Ovary (tissue), 9 donors: ENCODE results near the gene FIGNL1. TPM values are rescaled to one million over a fixed set of nuclear protein-coding genes. Genes with fewer than 3 reads are reported as not detected.

Source experiments
- DNase-seq, 5 donors: peaks; one replicate each; pipeline ENCODE4 v3.0.0-alpha.2; 2019 to 2020
- H3K27ac ChIP-seq, 2 donors: fragments of 200-600 bp; one replicate each; pipeline versions ENCODE4 v1.5.1 to v1.8.0; 2019 to 2022
- H3K27me3 ChIP-seq: fragments of 200-600 bp; one replicate; pipeline ENCODE4 v1.8.0; 2022
- H3K36me3 ChIP-seq: fragments of 200-600 bp; sonication (generic); one replicate; pipeline ENCODE4 v1.5.1; 2019
- H3K4me1 ChIP-seq: one replicate; pipeline ENCODE4 v1.8.1; 2013; ENCODE audit warnings: mild to moderate bottlenecking, moderate library complexity; ENCODE audit not compliant: insufficient read depth
- H3K4me3 ChIP-seq: fragments of 200-600 bp; sonication (generic); one replicate; pipeline ENCODE4 v1.5.1; 2017
- H3K9me3 ChIP-seq, 2 donors: fragments of 200-600 bp in 1 of 2; sonication (generic) in 1 of 2; one replicate each; pipeline versions ENCODE4 v1.5.1 to v1.8.1; 2013 to 2019; ENCODE audit warnings: mild to moderate bottlenecking in 1 of 2, moderate library complexity in 1 of 2
- EP300 ChIP-seq: sonication (generic); formaldehyde crosslinking; IDR thresholded peaks from one replicate; pipeline ENCODE4 v1.6.1; 2017; ENCODE audit warnings: antibody characterized with exemption
- POLR2A ChIP-seq: fragments of 450-650 bp; IDR thresholded peaks from one replicate; pipeline ENCODE4 v1.6.1; 2017; ENCODE audit warnings: antibody characterized with exemption, mild to moderate bottlenecking, moderate library complexity
- WGBS, 3 donors: extraction: QIAGEN DNeasy Blood & Tissue Kit in 1 of 3; methylation state at CpG; one replicate each; pipeline versions ENCODE4 v1.1.5 to v1.1.7; 2013 to 2017; 5-methylcytosine and 5-hydroxymethylcytosine counted together
- intact Hi-C, 4 donors: fragments of 100-400 bp; cut with DNase I; formaldehyde crosslinking; loops; one replicate each; pipeline versions ENCODE4 v1.11.0 to v1.15.1; 2022 to 2023
- polyA plus RNA-seq, 2 donors: library from polyadenylated mRNA; stranded (reverse); fragments of 200-250 nt in 1 of 2; fragments of 350-450 nt in 1 of 2; fragmentation: Illumina TruSeq in 1 of 2; extraction: RNeasy Lipid Tissue Mini Kit (QIAGEN cat#74804) in 1 of 2; gene quantifications; one replicate each; pipeline ENCODE4 v1.2.3, GENCODE V29; 2013 to 2014
- total RNA-seq, 7 donors: library from RNA; depleted of rRNA in 2 of 7; stranded (reverse); fragments of >200 nt in 2 of 7; fragmentation: NEBNext Ultra II Directional in 3 of 7; extraction: Animal tissue kit (Norgen Biotek cat#: 25700) in 3 of 7; gene quantifications; one replicate each; pipeline versions ENCODE4 v1.1.0 to v1.2.4, GENCODE V29; 2016 to 2023
- TF ChIP-seq, protein P1 (sequence below), 3 donors: fragments of 450-650 bp in 2 of 3; fragments of 200-600 bp in 1 of 3; IDR thresholded peaks; one replicate each; pipeline versions ENCODE4 v1.5.1 to v1.8.0; 2016 to 2022; ENCODE audit warnings: antibody characterized with exemption in 3 of 3, mild to moderate bottlenecking in 1 of 3
- donor health status: DM: no; HTN: no; CAD: no; lungs with moderate emphysema.
- donor health status: DM: no; HTN: no; CAD: no.
- donor health status: Bipolar disorder and iron deficiency.
- donor health status: DM: yes; HTN: yes; CAD: no.
- donor health status: DM: no; HTN: no; CAD: no.
- donor health status: DM: yes; HTN: yes; CAD: no.

FIGNL1 gene
- total and polyA plus RNA-seq, 9 donors = 6.6 to 13.7 (median 11.2) TPM

DNA sequence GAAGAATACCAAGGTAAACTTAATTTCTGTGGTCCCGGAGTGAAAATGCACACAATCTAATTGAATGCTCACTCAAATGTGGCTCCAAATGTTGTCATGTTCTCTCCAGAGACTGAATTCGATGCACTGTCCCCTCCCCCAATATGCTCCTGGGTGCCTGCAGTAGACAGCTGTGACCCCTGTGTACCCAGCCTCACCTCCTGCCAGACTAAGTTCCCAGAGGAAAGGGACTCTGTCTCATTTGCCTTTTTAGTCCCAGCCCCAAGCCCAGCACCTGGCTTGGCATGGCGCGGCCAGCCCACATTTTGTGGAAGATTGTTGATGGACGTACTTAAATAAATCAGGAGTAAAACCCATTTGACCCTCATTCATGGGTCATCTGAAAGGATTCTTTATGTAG, 21.8 kb upstream of the FIGNL1 start:
- Histone ChIP-seq H3K36me3 (no peaks in the 10 kb centered on the region), H3K9me3 (no peaks in the 10 kb centered on the region), H3K27ac (no peak overlapping the region), H3K27me3 (no peaks in the 10 kb centered on the region), H3K4me1 (no peaks in the 10 kb centered on the region), H3K4me3 (no peak overlapping the region)
- intact Hi-C loops = loop anchor here in 1 of 4 donors (5.0 kb wide), 1 partner anchor 200 kb away; no protein-coding TSS in a partner anchor
- no peak for TF ChIP-seq POLR2A
- TF ChIP-seq EP300 = no peak
- TF ChIP-seq, protein P1, sequence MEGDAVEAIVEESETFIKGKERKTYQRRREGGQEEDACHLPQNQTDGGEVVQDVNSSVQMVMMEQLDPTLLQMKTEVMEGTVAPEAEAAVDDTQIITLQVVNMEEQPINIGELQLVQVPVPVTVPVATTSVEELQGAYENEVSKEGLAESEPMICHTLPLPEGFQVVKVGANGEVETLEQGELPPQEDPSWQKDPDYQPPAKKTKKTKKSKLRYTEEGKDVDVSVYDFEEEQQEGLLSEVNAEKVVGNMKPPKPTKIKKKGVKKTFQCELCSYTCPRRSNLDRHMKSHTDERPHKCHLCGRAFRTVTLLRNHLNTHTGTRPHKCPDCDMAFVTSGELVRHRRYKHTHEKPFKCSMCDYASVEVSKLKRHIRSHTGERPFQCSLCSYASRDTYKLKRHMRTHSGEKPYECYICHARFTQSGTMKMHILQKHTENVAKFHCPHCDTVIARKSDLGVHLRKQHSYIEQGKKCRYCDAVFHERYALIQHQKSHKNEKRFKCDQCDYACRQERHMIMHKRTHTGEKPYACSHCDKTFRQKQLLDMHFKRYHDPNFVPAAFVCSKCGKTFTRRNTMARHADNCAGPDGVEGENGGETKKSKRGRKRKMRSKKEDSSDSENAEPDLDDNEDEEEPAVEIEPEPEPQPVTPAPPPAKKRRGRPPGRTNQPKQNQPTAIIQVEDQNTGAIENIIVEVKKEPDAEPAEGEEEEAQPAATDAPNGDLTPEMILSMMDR (IDR thresholded peaks at IDR 0.05) = no peak
- no peak for DNase-seq
- 75 to 90% (median 85%) methylated on average over 5 of the region's 5 CpGs for WGBS, 3 donors

DNA sequence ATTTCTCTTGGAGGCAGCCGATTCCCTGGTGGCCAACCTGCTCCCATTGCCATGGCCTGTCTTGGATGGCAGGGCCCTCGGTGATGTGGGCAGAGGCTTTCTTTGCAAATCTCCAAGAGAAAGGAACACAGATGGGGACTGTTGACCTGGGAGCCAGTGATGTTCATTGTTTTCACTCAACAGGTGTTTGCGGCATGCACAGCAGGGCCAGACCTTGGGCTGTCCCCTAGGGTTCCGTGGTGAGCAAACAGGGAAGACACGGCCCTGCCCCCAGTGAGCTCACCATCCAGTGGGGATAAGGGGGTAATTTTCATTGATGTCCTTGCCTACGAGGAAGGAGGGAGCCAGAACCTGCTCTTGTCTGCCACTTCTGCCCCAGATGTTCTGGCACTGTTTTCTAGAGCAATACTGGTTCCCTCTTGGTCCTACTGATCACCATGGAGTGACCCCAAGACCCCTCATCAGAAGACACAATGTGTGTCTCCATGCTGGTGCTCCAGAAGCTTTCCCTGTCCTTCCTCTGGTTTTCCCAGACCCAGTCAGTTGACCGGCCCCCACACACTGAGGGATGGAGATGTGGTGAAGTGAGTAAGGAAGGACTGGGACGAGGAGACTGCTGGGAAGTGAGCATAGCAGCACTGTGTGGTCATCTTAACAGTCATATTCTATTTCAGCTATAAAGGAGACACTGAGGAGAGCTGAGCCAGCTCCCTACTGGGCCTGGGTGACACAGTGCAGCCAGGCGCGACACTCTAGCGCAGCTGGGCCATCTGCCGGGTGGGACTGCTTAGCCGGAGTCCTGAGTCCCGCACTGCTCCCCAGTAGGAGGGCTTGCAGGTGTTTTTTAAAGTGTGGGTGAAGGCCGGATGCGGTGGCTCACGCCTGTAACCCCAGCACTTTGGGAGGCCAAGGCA, 20.4 kb upstream of the FIGNL1 start:
- WGBS, 3 donors = 92 to 95% (median 95%) methylated on average over 17 of the region's 17 CpGs
- intact Hi-C loops = loop anchor here in 1 of 4 donors (5.0 kb wide), 1 partner anchor 202 kb away; no protein-coding TSS in a partner anchor

DNA sequence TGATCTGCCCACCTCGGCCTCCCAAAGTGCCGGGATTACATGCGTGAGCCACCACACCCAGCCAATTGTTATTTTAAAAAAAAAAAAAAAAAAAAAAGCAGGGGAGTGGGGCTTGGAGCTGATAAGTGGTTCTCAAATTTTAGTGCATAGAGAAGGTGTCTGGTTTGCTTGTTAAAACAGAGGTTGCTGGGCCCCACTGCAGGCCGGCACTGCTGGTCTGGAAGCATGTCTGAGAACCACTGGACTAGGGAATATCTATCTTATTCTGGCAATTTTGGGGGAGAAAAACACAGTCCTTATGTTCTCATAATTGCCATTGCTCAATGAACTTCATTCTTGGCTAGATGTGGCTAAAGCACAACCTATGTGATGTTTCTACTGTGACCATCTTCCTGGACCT, 19.0 kb upstream of the FIGNL1 start:
- H3K9me3 ChIP-seq = no peaks in the 10 kb centered on the region
- TF ChIP-seq POLR2A (no peak), EP300 (no peak)
- TF ChIP-seq, protein P1 (IDR thresholded peaks at IDR 0.05) = no peak
- no peak overlapping the region for H3K4me3 ChIP-seq
- no peak overlapping the region for H3K27ac ChIP-seq
- H3K36me3 ChIP-seq = no peaks in the 10 kb centered on the region
- H3K4me1 ChIP-seq = no peaks in the 10 kb centered on the region
- no peak for DNase-seq
- H3K27me3 ChIP-seq = no peaks in the 10 kb centered on the region
- intact Hi-C loops = loop anchor here (2.0 to 5.0 kb wide), 5 partner anchors 203 to 693 kb away; no protein-coding TSS in a partner anchor
- 93 to 94% (median 93%) methylated on average over 4 of the region's 4 CpGs for WGBS, 3 donors

More for the DNA sequence above, 20.4 kb upstream of the FIGNL1 start:
- Histone ChIP-seq H3K9me3 (no peaks in the 10 kb centered on the region), H3K4me1 (no peaks in the 10 kb centered on the region), H3K36me3 (no peaks in the 10 kb centered on the region), H3K27ac (no peak overlapping the region), H3K27me3 (no peaks in the 10 kb centered on the region), H3K4me3 (no peak overlapping the region)
- DNase-seq = no peak
- no peak for TF ChIP-seq POLR2A
- TF ChIP-seq EP300 = no peak
- TF ChIP-seq, protein P1 (IDR thresholded peaks at IDR 0.05) = no peak

DNA sequence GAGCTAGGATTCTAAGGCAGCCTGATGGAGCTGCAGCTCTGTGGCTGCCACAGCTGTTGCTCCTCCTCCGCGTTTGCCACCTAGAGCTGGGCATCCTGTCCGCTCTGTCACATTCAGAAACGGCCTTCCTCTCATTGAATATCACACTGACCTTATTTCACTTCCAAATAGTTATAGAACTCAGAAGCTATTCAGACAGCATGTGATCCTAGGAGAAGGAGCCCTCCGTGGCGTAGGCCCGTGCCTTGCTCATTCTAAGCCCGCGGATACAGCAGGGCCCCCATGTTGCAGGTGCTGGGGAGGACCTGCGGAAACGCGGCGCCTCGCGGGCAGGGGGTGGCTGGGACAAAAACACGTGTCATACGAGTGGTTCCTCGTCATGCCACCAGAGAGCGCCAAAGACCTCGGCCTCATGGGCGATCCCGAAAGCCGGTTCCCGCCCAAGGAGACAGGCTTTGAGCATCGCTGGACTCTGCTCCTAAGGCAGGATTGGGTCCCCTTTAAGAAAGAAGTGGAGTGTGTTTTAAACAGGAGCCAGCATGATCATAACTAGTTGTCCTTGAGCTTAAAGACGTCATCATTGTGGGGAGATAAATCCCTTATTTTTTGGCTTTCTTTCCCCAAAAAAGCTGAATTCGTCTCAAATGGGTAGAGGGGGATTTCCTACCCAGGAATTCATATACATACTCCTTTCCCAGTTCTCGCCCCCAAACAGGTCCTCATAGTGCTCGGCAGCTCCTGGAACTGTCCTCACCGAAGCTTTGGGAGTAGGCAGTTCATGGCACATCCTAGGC, 17.9 kb upstream of the FIGNL1 start:
- DNase-seq = peak; percentile 78 to 94 (median 88)
- TF ChIP-seq POLR2A (no peak), EP300 (no peak)
- TF ChIP-seq, protein P1 (IDR thresholded peaks at IDR 0.05) = peak; percentile 81 to 95 (median 92)
- Histone ChIP-seq H3K36me3 (no peaks in the 10 kb centered on the region), H3K4me3 (no peak overlapping the region), H3K27ac (no peak overlapping the region), H3K4me1 (no peaks in the 10 kb centered on the region), H3K9me3 (no peaks in the 10 kb centered on the region), H3K27me3 (no peaks in the 10 kb centered on the region)
- intact Hi-C loops = loop anchor here (2.0 to 5.0 kb wide), 5 partner anchors 204 to 694 kb away; no protein-coding TSS in a partner anchor
- WGBS, 3 donors = 4 to 8% (median 4%) methylated on average over 30 of the region's 30 CpGs
